HepG2 (cell line): ENCODE results near the gene CCDC142. TPM values are rescaled to one million over a fixed set of nuclear protein-coding genes. Genes with fewer than 3 reads are reported as not detected.
A peak's percentile ranks its signal among the peaks of the same experiment; 100 is the strongest.

ENCODE experiments used
- CC2D1A ChIP-seq: sonication (generic); formaldehyde crosslinking; IDR thresholded peaks from 2 replicates; pipeline ENCODE4 v1.8.1; 2023; ENCODE audit warnings: mild to moderate bottlenecking, missing genetic modification reagents
- CEBPG ChIP-seq: IDR thresholded peaks from 2 replicates; pipeline ENCODE4 v1.6.1; 2016
- EEA1 ChIP-seq: sonication (generic); formaldehyde crosslinking; IDR thresholded peaks from 2 replicates; pipeline ENCODE4 v1.5.1; 2020; ENCODE audit warnings: mild to moderate bottlenecking, missing genetic modification reagents, borderline replicate concordance
- MTF1 ChIP-seq: sonication (generic); formaldehyde crosslinking; IDR thresholded peaks from 2 replicates; pipeline ENCODE4 v1.5.0; 2020; ENCODE audit warnings: missing genetic modification reagents
- NBN ChIP-seq: fragments of 450-650 bp; conservative IDR thresholded peaks from 2 replicates; pipeline ENCODE4 v1.6.1; 2017
- THAP11 ChIP-seq: IDR thresholded peaks from 2 replicates; pipeline ENCODE4 v1.6.1; 2016; ENCODE audit warnings: missing biosample characterization, missing genetic modification reagents
- THYN1 ChIP-seq: sonication (generic); formaldehyde crosslinking; IDR thresholded peaks from 2 replicates; pipeline ENCODE4 v1.8.1; 2023; ENCODE audit warnings: low read depth, mild to moderate bottlenecking, moderate library complexity, missing genetic modification reagents, borderline replicate concordance
- TIGD3 ChIP-seq: sonication (generic); formaldehyde crosslinking; IDR thresholded peaks from 2 replicates; pipeline ENCODE4 v1.5.1; 2020; ENCODE audit warnings: mild to moderate bottlenecking, missing genetic modification reagents, borderline replicate concordance
- TP53 ChIP-seq: sonication (generic); formaldehyde crosslinking; conservative IDR thresholded peaks from 2 replicates; pipeline ENCODE4 v1.4.0; 2020; ENCODE audit warnings: missing genetic modification reagents
- U2AF1 ChIP-seq: fragments of 200-400 bp; formaldehyde crosslinking; optimal IDR thresholded peaks from 2 replicates; pipeline ENCODE3; 2017; ENCODE audit warnings: mild to moderate bottlenecking, low read depth, low read length
- ZBTB46 ChIP-seq: sonication (generic); formaldehyde crosslinking; IDR thresholded peaks from 2 replicates; pipeline ENCODE4 v1.4.0; 2020; ENCODE audit warnings: mild to moderate bottlenecking, missing genetic modification reagents, borderline replicate concordance
- ZGPAT ChIP-seq: IDR thresholded peaks from 2 replicates; pipeline ENCODE4 v1.6.1; 2016; ENCODE audit warnings: mild to moderate bottlenecking
- ZNF142 ChIP-seq: sonication (generic); formaldehyde crosslinking; IDR thresholded peaks from 2 replicates; pipeline ENCODE4 v1.4.0; 2020; ENCODE audit warnings: missing genetic modification reagents
- ZNF224 ChIP-seq: sonication (generic); formaldehyde crosslinking; IDR thresholded peaks from 2 replicates; pipeline ENCODE4 v1.5.0; 2020; ENCODE audit warnings: mild to moderate bottlenecking, missing genetic modification reagents
- ZNF260 ChIP-seq: sonication (generic); formaldehyde crosslinking; IDR thresholded peaks from 2 replicates; pipeline ENCODE4 v1.4.0; 2020; ENCODE audit warnings: missing genetic modification reagents, low read depth, mild to moderate bottlenecking, borderline replicate concordance
- ZNF275 ChIP-seq: sonication (generic); formaldehyde crosslinking; IDR thresholded peaks from 2 replicates; pipeline ENCODE4 v1.8.0; 2022; ENCODE audit warnings: missing genetic modification reagents, mild to moderate bottlenecking, inconsistent platforms, borderline replicate concordance
- ZNF572 ChIP-seq: sonication (generic); formaldehyde crosslinking; IDR thresholded peaks from 2 replicates; pipeline ENCODE4 v1.5.1; 2020; ENCODE audit warnings: mild to moderate bottlenecking, missing genetic modification reagents
- ZNF788 ChIP-seq: sonication (generic); formaldehyde crosslinking; IDR thresholded peaks from 2 replicates; pipeline ENCODE4 v1.5.0; 2020; ENCODE audit warnings: mild to moderate bottlenecking, missing genetic modification reagents, borderline replicate concordance
- polyA plus RNA-seq, 8 experiments: library from polyadenylated mRNA; depleted of rRNA in 3 of 8; stranded (reverse) in 7 of 8; unstranded in 1 of 8; fragments of >200 nt; fragmentation: Illumina TruSeq in 4 of 8; extraction: Trizol in 4 of 8; gene quantifications; 2 replicates each; pipeline versions ENCODE4 v1.2.1 to v1.2.3, GENCODE V29; 2011 to 2016; ENCODE audit warnings: low read depth in 4 of 8, missing spikeins in 1 of 8, mixed read lengths in 1 of 8; ENCODE audit not compliant: insufficient read depth in 1 of 8
- total RNA-seq, 5 experiments: library from RNA; depleted of rRNA; stranded (reverse); fragments of >200 nt; fragmentation: Illumina TruSeq; extraction: Trizol; gene quantifications; 2 replicates each; pipeline ENCODE4 v1.2.3, GENCODE V29; 2016; ENCODE audit warnings: low read depth in 1 of 5

The CCDC142 gene
- total and polyA plus RNA-seq, 2 of the 13 experiments (the other 11 are each of a cell fraction or from before 2014, with no cell fraction given) = 14.7 to 30.4 TPM

- TF ChIP-seq ZNF275 (CRISPR knock-in tag) (no peak), ZNF788 (CRISPR knock-in tag) (no peak), ZNF260 (no peak), MTF1 (no peak), ZGPAT (CRISPR knock-in tag) (peak; percentile 64), ZNF142 (CRISPR knock-in tag) (no peak), THYN1 (CRISPR knock-in tag) (no peak), U2AF1 (no peak), TP53 (CRISPR knock-in tag) (no peak), ZNF572 (CRISPR knock-in tag) (no peak), EEA1 (CRISPR knock-in tag) (no peak), CEBPG (CRISPR knock-in tag) (peak; percentile 24; the same call in 1 of the 2 replicates), ZBTB46 (CRISPR knock-in tag) (no peak), CC2D1A (CRISPR knock-in tag) (no peak), THAP11 (CRISPR knock-in tag) (peak; percentile 28; the same call in 1 of the 2 replicates), ZNF224 (CRISPR knock-in tag) (no peak), NBN (no peak), TIGD3 (CRISPR knock-in tag) (no peak; the same call in 1 of the 2 replicates)
Observed at GRCh38 chr2:74447230-74447999, 35.4 kb downstream of the CCDC142 start (continued).
